GM03348 (cell line): Measurements from ENCODE around the gene LTB4R.

Source experiments
- DNase-seq: peaks from one replicate; pipeline ENCODE4 v3.0.0; 2012; ENCODE audit warnings: low spot score

LTB4R gene

DNA sequence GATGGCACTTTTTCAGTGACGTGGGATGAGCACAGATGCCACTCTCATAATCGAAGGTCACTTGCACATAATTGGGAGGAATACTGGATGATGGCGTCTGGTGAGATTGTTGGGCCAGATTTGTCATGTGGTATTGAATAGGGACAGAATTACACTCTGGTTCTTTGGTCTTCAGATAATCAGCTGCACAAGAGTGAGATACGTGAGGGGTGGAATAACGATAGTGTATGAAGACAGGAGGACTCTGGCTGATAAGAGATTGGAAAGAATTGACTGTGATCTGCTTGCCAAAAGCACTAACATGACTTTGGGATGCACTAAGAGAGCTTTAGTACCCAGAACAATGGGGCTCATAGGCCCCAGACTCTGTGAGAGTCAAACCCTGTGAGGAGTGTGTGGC is 32.9 kb upstream of the LTB4R start:
- no peak for DNase-seq

DNA sequence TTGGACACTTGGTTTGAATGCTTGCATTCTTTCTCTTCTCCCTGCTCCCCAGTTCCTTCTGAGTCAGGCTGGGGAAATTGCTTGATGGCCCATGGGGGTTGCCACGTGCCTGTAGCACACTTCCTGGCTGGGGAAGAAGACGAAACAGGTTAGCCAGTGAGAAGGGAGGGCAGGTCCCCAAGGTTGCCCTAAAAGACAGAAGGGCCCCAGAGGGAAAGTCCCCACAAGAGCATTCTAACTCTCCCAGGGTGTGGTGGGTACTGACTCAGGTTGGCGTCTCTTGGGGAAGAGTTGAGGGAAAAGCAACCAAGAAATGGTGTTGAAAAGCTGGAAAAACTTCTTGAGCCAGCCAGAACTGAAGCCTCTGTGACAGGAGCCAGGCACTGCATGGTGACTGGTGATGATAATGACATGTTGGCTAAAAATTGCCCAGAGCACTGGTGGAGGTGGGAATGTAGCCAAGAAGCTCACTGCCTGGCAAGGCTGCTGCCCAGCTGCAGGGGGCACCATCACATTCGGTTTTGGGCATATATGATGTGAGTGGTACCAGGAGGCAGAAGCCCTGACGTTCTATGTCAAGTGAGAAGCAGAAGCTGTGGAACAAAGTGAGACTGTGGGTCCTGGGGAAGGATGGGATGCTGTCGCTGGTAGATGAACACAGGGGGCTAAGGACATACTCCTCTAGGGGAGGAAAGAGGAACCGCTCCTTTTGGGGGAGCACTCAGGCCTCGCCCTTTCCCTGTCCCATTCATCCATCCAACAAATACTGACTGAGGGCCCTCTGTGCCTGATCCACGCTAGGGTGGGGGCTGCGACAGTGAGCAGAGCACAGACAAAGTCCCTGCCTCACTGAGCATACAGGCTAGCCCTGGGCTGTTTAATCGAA is 31.8 kb upstream of the LTB4R start:
- no peak for DNase-seq

DNA sequence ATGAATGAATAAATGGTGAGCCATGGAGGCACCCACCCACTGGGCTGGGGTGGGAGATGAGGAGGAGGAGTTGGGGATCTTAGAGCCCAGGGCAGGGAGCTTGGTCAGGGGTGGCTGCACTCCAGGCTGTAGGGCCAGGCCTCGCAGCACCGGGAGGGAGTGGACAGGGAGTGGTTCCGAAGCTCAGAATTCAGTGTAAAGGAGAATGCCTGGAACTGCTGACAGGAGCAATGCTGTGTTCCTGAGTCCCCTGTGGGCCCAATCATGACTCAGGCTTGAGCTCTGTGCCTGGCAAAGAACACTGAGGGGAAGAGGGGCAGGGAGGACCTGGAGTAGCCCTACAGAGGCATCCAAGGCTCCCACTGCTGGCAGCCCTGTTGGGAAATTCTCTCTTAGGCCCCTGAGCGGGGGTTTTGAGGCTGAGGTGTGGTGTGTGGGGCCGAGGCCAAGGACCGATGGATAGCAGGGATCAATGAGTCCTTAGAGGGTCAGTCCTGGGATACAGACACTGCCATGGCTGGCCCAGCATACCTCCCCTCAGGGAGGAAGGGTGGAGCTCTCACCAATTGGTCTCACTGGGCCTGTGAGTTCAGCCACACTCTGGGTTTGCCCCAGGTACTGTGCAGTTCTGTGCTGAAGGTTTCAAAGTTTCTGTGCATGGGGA is 30.4 kb upstream of the LTB4R start:
- peak; percentile 31 for DNase-seq

DNA sequence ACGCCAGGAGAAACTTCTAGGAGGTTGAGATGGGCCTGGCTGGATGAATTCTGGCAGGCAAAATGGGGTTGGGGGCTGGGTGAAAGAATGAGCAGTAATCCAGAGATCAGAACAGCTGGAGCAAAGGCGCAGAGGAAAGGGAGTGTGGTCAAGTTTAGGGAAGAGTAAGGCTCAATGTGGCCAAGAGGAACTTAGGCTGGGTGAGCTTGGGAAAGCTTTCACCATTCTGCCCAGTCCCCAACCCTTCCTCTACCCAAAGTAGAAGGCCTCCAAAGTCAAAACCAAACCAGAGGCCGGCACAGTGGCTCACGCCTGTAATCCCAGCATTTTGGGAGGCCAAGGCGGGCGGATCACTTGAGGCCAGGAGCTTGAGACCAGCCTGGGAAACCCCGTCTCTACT is 29.7 kb upstream of the LTB4R start:
- no peak for DNase-seq

DNA sequence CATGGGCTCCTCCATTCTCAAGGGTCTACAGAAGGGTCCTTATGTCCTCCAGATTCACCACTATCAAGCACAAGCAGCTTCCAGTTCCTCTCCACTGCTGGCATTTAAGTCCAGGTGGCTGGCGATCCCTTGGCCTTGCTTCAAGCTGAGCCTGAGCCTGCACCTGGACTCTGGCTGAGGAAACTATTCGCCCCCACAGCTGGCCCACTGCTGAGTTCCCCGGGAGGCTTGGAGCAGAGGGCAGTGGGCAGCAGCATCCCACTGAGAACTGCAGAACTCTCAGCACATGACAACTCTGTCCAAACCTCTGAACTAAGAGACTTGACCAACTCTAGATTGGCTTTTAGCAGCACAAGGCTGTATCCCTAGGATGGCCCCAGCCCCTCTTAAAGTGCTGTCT is 28.6 kb upstream of the LTB4R start:
- DNase-seq, result no peak

DNA sequence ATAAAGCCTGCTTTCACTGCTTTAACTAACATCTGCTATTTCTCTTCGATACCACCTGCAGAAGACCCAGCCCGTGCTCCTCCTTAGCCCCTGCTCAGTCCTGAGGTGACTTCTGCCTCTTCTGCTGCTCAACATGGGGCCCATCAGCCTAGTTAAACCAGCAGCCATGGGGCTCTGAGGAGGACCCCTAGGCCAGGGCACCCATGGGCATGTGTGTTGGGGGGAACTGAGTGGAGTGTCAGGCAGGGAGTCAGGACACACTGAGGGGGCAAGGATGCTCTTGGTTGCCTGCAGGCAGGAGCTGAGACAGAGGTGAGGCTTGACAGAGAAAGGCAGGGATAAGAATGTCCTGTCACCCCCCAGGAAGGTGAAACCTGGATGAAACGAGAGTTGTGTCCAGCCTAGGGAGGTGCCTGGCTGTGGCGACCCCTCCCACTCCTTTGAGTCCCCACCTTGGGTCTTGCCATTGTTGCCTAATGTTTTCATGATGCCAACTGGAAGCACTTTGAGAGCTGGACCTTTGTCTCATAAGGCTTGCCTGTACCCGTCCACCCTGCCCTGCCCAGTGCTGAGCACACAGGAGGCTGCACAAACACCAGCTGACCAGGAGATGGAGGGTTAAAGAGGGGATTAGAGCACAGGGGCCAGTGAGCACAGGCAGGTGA is 27.4 kb upstream of the LTB4R start:
- DNase-seq, result no peak

DNA sequence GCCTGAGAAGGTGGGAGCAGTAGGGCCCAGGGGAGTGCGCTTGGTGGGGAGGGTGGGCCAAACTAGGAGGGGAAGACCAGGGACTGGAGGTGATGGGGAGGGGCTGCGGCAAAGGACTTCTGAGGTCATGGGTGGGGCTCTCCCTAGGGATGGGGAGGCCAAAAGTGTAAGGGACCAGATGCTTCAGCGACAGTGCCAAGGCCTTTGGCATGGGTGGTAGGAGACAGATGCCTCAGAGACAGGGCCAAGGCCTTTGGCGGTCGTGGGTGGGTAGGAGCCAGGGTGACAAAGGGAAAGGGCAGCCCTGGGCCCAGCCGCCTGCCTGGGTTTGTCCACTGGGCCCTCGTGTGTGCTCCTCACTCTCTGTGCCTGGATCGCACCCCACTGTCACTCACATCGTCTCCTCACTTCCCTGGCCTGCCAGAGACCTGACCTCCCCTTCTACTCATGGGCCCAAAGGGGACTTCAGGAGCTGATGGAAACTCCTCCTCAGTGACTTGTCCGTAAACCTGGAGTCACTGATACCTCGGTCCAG is 26.7 kb upstream of the LTB4R start:
- DNase-seq, result no peak

DNA sequence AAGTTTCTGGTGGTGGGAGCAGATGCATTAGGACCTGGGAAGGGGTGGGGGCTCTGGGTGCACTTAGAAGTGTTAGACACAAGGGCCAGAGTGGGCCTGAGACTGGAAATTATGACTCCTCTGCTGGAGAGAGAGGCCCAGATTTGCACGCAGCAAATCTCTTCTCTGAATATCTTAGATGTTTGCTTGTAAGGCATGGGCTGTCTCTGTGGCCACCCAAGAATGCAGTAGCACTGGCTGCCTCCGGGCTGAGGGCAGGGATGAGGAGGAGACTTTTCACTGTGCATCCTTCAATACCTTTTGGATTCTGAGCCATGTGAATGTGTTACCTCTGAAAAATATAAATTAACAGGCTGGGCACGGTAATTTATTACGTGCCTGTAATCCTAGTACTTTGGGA is 26.0 kb upstream of the LTB4R start:
- peak; percentile 40 for DNase-seq

DNA sequence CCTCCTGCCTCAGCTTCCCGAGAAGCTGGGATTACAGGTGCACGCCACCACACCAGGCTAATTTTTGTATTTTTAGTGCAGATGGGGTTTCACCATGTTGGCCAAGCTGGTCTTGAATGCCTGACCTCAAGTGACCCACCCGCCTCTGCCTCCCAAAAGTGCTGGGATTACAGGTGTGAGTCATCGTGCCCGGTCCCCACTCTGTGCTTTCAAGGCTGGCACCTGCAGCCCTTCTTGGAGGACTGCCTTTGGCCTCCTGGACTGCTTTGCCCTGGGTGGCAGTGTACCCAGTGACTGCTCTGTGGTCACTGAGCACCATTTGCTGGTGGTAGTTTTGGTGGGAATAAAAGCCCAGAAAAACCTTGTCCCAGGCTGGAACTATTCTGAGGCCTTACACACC is 24.3 kb upstream of the LTB4R start:
- DNase-seq, result no peak

DNA sequence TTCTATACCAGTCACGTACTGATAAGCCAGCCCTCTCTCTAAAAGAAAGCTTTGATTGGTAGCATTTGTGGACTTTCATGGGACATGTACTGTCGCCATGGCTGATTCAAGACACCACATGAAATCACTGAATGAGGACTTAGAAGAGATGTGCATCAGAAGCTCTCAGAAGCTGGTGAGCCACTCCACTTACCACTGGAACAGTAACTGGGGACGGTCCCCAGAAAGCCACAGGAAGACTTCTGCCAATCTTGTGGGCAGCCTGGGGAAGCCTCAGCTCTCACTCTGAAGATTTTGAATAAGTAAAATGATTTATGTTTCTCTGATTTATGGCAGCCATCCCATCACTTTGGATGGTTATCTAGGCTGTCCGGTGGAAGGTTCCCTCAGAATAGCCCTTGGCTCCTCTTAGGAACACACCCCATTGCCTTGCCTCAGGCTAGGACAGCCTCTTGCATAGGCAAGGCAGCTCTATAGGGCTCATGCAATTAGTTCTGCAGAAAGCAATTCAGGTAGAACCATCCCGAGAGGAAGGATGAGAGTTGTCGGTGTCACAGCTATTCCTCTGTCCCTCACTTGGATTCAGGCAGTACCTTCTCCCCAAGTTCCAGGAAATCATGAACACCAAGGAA is 21.5 kb upstream of the LTB4R start:
- no peak for DNase-seq

DNA sequence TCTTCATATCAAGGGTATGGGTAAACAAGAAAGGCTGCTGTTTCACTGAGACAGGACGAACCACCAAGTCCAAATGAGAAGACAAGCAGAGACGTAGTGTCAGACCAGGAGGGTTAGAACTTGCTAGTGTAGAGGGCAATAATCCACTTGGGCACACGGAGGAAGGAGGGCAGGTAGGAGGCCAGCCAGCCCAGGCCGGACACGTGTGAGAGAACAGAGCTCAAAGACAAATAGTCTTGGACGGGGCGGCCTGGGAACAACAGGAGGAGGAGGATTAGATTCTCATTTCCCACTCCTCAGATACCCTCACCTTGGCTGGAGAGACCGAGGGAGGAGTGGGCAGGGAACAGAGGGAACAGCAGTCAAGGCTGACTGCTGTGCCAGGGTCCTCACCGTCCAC is 20.6 kb upstream of the LTB4R start:
- DNase-seq, result no peak

DNA sequence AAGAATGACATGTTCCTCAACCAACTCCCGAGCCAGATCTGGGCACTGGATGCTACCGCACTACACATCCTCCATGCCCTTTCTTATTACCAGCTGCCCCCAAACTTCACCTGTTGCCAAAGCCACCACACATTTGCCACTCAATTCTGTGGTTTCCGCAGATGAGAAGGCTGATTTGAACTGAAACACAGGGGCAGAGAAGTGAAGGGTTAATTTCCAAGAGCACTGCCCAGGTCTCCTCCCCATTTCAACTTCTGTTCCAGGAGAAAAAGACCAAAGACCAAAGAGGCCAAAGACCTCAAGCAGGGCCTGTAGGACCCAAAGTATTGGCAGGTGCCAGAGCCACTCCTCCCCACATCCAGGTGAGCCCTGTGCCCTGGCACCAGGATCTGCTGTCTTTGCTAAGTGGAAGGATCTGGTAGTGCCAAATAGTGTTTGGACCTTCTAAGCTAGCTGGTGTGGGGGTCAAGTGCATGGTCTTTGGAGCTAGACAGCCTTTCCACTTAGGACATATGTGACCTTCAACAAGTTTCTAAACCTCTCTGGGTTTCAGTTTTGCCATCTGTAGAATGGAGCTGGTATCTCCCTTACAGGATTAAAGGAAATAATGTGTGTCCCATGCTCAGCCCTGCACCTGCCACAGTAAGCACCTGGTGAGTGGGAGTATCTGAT is 19.7 kb upstream of the LTB4R start:
- no peak for DNase-seq

DNA sequence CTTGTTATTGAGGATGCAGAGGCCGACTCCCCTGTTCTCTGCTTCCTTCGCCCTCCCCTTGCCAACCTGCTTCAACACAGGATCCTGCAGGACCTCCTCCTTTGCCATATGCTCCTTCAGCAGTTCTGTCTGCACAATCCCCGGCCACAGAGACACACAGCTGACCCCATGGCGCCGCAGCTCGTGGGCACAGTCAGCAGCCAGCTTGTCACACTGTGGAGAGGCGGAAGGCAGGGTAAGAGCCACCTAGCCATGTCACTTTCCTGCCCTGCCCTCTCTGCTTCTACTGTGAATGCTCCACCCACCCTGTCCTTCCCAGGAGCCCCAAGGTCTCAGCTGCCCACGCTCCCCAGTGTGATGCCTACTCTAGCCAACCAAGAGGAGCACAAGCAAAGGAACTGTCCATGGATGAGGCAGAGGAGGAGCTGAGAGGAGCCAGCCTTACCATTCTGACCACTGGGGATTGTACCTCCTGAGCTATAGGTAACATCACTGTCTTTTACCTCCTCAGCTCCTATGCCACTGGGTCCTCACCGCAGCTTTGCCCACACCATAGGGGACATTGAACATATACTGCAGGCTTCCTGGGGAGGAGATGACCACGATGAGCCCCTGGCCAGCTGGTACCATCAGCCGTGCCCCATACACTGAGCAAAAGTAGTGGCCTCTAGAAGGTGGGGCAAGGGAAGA is 19.0 kb upstream of the LTB4R start:
- DNase-seq, result no peak

DNA sequence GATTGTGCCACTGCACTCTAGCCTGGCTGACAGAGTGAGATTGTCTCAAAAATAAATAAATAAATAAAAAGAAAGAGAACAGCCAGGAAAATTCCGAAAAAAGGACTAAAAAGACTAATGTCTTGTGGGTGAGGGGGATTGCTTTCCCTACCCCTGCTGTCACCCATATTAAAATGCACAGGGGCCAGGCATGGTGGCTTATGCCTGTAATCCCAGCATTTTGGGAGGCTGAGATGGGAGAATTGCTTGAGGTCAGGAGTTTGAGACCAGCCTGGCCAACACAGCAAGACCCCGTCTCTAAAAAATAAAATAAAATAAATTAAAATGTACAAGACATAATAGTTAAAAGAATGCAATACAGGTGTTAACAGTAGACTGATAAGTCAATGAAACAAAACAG is 17.8 kb upstream of the LTB4R start:
- no peak for DNase-seq

DNA sequence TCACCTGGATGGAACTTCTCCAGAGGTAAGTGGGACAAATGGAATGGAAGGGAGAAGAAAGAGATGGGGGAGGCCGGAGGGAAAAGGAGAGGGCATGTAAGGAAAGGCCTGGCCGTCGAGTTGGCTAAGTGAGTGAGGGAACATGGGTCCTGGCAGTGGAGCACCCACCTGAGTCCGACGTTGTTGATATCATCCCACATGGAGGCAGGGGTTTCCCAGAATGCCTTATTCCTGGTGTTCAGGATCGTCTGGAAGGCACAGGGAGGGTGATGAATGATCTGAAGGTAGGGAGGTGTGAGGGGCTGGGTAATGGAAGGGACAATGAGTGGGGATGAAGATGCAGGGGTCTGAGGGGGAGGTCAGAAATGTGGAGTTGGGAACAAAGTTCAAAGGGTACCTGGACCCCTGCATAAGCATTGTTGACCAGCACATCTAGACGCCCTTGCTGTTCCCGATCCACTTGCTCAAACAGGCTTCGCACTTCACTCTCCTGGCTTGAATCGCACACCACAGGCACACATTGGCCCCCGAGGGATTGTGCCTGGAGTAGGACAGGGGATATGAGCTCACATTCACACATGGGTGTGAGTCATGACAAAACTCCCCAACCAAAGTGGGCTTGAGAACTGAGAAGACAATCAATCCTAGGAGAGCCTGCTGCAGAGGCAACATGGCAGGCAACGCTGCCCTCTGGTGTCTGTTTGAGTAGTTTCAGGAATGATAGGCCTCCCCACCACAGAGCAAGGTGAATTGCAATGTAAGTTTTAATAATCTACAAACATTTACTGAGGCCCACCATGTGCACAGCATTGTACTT is 14.8 kb upstream of the LTB4R start:
- DNase-seq, result peak; percentile 88

DNA sequence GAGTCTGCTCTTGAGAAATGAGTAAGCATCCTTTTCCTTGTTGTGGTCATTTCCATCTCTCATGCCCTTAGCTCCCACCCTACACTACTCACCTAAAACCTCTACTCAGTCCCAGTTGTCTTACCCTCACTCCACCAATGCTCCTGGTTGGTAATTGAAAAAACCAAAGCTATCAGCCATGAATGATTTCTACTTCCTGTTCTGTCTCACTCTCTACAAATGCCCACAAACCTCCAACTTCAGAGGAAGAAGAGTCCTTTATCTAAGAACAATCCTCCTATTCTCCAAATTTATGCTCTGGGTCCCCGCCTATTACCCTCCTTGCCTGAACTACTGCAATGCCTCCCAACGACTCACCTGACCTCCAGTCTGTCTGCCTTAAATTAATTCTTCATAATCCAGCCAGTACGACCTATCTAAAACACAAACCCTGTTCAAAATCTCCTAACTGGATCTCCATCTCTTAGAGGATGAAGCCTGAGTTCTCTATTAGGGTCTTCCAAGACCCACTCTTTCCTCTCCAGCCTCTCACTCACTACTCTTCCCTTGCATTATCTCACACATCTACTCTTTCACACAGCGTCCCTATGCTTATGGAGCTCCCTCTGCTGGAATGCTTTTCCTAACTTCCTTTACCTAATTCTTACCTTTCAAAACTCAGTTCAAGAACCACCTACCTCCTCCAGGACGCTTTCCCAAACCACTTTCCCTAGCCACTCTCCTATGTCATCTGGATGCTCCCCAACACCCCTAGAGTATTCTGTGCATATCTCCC is 13.9 kb upstream of the LTB4R start:
- no peak for DNase-seq

DNA sequence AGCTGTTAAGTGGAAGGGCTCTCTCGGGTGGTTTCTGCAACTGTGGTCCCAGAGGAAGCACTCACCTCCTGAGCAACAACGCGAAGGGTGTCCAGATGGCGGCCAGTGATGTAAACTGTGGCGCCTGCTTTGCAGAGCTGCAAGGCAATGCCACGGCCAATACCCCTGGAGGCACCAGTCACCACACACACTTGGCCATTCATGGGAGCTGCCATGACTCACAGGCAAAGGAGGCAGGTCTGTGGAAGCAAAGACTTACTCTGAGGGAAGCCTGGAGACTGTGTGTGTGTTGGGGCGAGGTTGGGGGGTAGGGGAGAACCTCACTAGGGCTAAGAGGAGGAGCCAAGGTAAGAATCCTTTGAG is 12.4 kb upstream of the LTB4R start:
- peak; percentile 69 for DNase-seq

DNA sequence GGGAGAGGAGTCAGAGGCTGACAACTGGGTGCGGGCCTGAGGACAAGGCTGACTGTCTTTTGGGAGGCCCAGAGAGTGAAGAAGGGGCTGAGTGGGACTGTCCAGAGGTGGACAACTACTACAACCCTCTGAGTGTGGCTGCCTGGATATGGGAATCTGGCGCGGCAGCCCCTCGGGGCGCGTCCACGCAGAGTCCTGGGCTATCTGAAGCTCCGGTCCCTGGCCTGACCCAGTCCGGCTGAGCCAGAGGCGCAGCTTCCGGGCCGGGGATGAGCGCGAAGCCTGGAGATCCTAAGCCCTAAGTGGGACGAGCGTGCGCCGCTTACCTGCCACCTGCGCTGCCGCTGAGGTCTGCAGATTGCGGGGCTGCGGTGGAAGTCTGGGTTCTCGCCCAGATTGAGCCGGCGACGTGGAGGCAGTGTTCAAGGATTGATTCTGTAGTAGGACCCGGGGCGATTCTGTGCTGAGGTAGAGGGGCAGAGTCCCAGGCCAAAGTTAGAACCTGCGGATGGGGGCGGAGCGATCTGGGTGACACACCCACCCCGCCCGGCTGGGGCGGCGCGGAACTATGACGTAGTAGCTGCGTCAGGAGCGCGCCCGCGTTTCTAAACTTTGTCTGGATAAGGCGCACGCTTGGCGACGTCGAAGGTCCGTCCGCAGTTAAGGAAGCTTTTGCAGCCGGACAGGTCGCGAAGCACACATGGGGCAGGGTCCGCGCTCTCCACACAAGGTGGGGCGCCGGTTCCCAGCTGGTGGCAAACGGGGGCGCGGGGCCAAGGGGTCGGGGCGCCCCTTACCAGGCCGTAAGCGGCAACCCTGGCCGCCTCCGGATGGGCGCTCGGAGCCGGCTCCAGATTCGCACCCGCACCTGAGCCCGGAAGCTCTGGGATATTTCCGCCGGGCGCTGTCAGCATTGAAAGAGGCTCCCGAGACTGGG is 11.8 kb upstream of the LTB4R start, which contains the start of the genes DHRS1 and NOP9:
DHRS1 (minus strand) TSS at position 526 of the 937 bp plus-strand sequence. CDS start 674 bp downstream, outside the sequence.
NOP9 (plus strand) TSS at position 596 of the 937 bp plus-strand sequence; CDS start at position 701, 105 bp downstream.
- peak; percentile 97 for DNase-seq
